Activated gamma-delta T cell treated with anti-CD3 and anti-CD28 coated beads, Interleukin-2, amount 50 U/mL, for 16 hours (primary cell): Measurements from ENCODE around the gene OVAAL.

Source experiments
- DNase-seq: peaks from one replicate; pipeline ENCODE4 v3.0.0-alpha.2; 2020; ENCODE audit warnings: low read depth

The OVAAL gene

DNA sequence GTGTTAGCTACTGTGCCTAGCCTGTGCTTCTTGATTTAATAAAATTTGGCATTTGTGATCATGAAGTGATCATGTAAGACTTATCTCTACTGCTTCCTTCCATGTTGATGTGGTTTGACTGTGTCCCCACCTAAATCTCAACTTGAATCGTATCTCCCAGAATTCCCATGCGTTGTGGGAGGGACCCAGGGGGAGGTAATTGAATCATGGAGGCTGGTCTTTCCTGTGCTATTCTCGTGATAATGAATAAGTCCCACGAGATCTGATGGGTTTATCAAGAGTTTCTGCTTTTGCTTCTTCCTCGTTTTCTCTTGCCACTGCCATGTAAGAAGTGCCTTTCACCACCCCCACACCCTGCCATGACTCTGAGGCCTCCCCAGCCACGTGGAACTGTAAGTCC, at the start of gene OVAAL:
OVAAL (plus strand) TSS at position 301 of the 400 bp plus-strand sequence.
- DNase-seq: no peak

DNA sequence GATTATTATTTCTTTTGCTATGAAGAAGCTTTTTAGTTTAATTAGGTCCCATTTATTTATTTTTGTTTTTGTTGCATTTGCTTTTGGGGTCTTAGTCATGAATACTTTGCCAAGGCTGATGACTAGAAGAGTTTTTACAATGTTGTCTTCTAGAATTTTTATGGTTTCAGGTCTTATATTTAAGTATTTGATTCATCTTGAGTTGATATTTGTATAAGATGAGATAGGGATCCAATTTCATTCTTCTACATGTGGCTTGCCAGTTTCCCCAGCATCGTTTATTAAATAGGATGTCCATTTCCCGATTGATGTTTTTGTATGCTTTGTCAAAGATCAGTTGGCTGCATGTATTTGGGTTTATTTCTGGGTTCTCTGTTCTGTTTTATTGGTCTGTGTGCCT, 47.9 kb upstream of the OVAAL start:
- no peak for DNase-seq

DNA sequence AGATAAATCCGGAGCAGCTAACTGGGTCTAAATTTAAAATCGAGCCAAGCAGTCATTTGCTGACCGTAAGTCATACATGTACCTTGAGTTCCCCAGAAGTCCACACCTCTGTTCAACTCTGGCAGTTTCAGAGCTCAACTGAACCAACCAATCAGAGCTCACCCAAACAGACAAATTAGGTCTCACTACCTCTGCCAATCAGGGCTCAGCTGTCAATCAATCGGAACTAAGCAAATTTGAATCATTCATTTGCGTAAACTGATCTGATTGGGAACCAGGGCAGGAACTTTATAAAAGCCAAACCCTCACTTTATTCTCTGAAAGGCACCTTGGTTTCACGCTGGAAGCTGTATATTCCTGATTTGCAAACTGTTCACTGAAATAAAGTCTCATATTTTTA, 45.2 kb upstream of the OVAAL start:
- no peak for DNase-seq

DNA sequence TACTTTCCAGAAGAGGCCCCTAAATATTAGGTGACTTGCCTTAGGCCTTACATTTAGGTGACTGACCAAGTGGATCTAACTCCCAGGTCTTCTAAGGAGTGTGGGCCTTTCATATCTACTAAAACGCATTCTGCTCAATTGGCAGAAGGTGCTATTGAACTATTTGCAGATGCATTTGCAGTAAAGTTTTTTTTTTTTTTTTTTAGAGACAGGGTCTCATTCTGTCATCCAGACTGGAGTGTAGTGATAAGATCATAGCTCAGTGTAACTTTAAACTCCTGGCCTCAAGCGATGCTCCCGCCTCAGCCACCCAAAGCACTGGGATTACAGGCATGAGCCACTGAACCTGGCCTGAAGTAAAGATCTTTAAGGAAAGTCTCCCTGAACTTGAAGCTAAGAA, 43.4 kb upstream of the OVAAL start:
- DNase-seq: no peak

DNA sequence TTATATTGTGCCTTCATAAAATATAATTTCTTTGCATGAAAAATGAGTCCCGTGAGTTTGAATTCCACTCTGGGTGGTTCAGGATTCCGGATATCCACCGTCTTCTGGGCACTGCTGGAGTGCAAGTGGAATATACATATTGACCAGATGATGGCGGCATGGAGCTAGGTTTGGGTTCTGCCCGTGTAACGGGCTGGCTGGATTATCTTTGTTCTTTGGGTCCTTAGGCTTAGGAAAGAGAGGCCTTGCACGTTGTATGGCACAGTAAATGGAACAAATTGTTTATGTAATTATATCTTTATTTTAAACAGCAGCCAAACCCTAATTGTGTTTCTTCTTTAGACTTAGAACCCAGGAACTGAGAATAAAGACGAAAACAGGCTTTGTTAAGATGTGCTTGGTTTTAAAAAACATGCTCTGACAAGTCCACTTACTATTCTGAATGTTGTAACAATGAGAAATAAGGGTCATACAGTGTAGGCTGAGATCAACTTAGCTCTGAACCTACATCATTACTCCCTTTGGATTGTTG, 42.8 kb upstream of the OVAAL start:
- peak; percentile 24 for DNase-seq

DNA sequence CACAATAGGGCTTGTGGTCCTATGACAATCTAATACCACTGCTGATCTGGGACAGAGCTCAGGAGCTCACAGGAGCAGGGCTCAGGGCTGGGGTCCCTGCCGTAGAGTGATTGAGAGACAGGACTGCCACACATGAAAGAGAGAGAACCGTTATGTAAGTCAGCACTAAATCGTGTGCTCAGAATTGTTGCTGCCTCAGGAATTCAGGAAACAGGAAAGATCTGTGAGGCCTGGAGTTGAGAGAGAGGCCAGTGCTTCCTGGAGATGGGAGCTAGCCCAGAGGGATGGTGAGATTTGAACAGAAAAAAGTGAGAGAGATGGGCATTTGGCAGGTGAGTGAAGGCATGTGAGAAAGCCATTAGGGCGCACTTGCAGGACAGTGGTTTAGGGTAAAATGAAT, 38.9 kb upstream of the OVAAL start:
- no peak for DNase-seq

DNA sequence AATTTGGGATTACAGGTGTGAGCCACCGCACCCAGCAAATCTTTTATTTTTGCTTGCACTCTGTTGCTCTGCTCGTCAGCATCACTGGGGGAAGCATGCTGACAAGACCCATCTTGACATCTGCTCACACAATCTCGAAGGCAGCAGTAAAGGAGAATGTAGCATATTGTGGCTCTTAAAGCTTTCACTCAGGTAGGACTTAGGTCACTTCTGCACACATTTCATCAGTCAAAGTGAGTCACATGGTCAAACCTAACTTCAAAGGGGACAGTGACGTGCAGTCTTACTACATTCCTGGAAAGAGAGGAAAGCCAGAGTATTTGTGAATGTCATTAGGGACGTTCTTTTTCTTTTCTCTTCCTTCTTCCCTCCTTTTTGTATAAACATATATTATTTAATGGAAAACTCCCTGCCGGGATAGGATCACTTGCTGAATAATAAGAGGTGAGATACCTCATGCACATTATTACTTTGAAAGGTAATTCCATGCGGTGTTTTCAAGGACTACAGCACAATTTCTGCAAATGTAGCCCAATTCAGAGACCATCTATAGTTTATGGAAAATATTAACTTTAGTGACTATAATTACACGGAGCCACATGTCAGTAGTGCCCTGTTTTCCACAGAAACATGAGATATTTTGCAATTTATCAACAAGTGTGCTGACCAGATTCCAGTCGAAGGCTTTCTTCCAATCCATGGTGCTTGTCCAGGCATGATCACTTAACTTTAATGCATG, 37.1 kb upstream of the OVAAL start:
- no peak for DNase-seq

DNA sequence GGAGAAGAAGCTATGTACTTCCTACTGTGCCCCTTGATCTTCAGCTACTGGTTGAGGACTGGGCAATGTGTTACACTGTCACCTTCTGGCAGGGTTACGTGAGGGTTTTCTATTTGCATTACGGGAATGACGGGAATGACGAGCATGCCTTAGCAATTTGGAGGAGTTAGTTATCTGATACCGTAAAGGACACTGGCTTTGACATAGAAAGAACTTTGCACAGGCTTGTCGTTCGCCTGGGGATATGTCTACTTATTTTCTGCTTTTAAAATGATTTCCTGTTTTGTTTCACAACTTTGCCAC, 36.6 kb upstream of the OVAAL start:
- DNase-seq: no peak

DNA sequence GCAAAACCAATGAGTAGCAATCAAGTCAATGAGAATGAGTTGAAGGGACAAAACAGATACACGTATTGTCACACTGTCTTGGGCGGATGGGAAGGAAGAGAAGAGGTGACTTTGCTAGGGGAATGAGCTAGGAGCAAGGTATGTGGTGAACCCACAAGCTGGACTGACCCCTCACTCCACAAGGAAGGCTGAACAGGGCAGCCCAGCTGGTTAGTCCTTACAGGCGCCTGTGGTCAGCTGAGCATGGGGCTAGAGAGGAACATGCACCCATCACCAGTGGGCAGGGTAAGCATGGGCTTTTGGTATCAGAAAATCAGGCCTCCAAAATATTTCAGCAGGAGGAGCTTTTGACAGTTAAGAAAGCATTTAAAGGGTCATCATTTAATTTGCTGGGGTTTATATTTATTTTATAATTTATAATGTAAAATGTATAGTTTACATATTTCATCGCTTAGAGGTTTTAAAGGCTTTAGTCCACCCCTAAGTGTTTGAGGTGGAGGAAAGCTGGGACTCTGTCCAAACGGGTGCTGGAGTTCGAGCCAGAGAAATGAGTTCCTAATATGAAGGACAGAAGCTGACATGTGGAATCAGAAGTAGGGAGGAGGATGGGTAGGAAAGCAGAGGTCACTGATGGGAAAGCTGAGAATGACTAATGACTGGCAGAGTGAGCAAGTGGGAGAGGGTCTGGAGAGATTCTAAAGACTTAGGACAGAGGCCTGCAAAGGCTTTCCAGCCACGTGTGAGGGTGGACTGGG, 34.4 kb upstream of the OVAAL start:
- no peak for DNase-seq

DNA sequence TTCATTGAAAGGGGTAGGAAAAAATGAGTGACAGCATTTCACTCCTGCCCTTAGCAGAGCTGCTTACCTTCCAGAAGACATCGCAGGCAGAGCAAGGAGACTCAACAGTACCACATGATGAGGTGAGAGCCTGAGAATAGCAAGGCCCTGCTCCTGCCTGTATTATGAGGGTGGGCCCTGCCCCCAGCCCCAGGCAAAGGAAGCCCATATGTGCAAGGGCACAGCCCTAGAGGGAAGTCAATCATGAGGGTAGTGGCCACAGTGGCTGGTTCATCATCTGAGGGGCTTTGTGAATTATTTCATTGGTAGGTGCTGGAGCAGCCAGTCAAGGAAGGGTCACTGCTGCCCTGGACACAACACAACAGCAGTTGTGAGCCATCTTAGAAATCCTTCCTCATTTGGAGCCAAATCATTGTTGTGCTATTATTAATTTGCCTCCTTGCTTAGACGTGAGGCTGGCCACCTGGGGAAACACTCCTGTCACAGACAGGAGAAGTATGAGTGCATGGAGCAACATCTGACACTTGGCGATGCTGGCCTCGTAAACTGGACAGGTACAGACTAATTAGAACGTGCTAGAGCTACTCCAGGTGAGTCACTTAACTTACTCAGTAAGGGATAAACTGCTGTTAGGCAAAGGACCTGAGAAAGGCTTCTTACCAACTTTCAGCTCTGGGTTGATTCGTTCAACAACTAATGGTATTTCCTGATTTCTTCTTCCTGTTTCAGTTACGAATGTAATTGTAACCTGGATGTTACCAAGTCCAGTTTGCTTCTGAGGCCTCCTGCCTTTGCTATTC, 33.6 kb upstream of the OVAAL start:
- no peak for DNase-seq

DNA sequence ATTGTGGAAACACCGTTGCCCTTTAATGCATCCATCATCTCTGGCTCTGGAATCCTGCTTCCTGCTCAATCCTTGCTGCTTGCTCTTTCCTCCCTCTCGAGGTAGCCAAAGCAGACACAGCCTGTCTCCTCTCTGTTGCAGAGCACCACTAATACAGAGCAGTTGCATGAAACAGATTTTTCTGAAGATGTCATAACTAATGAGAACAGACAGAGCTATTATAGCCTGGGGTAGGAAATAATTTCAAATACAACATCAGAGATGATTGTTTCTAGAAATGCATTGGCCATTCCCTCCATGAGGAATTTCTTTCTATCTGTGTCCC, 33.1 kb upstream of the OVAAL start:
- no peak for DNase-seq

DNA sequence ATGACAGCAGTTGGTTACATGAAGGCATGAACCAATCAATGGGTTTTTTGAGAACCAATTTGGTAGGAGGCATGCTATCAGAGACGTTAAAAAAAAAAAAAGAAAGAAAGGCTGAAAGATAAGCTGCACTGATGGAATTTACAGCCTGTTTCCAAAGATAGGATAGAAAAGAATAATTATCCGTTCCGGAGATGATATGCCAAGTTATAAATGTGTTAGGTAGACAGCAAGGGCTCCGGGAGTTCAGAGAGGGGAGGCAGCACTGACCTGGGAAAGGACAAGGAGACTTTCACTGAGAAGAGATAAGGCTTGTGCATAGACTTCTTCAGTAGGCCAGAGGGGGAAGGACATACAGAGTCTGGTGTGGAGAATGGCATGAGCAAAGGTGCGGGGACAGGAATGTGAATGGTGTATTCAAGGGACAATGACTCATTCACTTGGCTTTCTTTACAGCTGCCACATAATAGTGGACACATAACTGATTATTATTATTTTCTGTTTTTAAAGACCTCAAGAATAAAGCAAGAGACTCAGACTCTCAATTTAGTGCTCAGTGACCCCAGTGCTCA, 31.6 kb upstream of the OVAAL start:
- DNase-seq: no peak

DNA sequence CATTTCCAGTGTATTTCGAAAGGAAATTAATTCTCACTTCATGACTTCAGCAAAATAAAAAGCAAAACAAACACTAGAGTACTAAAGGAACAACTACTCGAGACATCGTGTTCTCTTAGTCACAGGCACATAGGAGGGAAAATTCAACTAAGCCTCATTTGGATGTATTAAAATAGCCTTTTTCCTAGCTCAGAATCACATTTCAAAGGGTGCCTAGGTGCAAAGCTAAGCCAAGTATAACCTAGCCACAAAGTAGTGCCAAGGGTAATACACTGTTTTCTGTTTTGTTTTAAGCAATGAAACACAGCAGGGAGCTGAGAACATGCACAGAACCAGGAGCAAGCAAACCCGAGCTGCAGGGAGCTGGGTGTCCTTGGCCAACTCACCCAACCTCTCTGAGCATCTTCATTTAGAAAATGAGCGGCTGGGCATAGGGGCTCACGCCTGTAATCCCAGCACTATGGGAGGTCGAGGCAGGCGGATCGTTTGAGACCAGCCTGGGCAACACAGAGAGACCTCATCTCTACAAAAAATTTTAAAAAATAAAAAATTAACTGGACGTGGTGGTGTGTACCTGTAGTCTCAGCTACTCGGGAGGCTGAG, 29.8 kb upstream of the OVAAL start:
- no peak for DNase-seq

DNA sequence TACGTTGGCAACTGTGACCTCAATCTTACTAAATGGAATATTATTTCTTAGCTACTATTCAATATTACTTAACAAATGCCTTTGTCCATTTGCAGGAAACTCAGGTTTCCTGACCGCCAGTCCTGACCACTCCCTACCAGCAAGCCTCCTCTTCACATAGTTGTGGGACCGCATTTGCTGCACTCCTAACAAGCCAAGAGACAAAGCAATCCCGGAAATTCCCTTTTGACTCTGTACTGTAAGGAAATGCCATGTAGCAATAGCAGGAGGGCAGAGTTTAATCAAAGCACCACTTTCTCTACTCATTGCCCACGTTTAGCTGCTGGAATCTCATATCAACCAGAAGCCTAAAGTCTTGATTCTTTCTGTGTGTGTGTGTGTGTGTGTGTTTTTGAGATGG, 28.3 kb upstream of the OVAAL start:
- no peak for DNase-seq

DNA sequence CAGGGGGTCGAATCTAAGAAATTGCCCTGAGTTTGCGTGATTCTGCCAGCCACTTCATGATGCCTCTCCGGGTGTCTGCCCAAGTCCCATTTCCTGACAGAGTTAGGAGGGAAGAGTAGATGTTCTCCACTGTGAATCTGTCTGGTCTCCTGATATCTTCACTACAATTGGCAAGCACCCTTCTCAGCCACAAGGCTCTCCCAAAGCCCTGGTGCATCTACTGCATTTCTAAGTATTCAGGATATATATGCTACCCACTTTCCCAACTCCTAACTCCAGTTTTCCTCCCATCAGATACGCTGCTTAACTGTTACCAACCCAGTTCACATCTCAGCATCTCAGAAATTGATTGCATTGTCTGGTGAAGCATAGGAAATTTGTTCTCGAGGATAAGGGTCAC, 25.9 kb upstream of the OVAAL start:
- DNase-seq: no peak

DNA sequence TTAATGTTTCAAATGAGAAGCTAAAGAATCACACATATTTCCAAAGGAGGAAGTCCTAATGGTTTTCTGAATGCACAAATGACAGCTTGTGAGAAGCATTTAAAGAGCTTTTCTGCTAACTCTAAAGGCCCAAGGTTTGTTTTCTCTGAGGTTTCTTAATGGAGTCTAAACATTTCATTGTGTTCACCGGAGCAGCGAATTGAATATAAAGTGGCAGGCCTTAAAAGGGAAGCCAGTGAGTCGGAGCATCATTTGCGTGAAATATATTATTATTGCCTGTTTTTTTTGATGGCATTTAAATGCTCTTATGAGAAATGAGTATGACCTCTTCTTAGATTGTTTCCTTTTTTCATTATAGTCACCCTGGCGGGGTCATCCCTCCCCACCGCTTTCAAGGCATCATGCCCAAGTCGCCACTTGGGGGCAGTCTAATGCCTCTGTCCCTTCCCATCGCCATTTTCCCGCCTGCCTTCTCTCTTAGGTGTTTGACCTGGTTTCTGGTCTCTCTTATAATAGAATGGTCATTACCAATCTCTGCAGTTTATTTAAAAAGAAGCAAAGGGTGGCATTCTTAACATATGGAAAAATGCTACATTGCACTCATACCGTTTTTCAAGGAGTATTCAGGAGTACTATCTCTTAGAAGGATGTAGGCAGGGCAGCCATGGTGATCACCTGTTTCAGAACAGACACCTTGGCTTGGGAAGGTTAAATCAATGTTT, 25.3 kb upstream of the OVAAL start:
- peak; percentile 43 for DNase-seq

DNA sequence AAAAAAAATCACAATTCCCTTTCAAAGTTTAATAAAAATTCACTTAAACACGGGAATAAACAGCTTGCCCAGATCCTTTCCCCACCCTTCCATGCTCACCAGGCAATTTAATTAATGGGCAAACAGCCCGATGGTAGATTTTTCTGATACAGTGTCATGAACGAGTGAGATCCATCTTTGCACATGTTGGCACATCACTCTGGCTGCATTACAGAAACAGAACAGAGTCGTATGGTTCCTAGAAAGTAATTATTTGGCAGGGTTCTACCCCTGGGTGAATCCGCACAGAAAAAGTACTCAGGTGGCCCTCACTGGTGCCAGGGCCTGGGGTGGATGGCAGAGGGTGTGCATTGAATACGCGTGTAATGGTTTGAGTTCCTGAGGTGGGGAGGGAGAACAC, 24.6 kb upstream of the OVAAL start:
- no peak for DNase-seq

DNA sequence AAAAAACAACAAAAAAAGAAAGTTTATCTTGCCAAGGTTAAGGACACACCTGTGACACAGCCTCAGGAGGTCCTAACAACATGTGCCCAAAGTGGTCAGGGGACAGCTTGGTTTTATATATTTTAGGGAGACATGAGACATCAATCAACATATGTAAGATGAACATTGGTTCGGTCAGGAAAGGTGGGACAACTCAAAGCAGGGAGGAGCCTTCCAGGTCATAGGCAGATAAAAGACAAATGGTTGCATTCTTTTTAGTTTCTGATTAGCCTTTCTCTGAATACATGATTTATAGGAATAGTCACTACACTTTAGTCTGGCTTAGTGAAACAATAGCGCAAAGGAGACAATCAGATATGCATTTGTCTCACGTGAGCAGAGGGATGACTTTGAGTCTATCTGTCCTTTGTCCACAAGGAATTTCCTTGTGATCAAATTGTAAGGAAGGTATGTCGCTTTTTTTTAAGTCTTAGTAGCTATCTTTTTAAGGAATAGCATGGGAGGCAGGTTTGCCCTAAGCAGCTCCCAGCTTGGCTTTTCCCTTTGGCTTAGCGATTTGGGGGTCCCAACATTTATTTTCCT, 23.3 kb upstream of the OVAAL start:
- no peak for DNase-seq

DNA sequence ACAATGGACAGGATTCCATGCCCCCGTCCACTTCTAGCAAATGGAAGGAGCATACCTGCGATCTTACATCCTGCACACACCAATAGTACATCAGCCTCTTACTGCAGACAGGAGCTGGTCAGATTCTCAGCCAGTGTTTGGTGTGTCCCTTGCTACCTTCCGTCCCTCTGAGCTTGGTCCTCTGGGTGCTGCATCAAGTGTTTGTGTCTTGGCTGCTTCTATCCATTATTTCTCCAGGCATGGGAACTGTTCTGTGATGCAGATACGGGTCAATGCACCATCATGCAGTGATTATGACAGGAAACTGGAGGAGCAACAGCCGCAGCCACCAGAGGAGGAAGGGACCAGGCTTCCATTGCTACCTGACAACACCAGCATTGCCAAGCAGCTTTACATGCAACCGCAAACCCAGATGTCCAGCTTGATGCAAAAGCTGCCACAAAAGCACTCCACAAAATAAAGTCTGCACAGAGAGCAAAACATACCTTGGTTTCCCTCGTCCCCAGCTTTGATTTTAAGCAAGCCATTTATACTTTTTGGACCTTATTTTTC, 21.9 kb upstream of the OVAAL start:
- no peak for DNase-seq

DNA sequence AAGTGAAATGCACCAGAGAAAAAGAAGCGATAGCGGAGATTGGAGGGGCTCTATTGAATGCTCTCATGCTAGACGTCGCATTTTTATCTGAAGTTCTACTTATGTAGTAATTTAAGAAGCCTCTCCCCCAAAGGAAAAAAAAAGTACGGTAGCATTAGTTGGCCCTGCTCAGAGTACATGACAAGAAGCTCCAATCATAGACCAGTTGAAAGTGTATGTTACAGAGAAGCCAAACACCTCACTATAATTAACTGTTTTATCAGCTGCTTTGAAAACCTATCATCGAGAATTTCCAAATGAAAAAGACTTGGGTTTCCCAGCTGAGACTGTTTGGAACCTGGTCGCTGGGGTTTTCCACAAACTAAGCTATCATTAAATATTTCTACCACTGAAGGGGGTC, 19.6 kb upstream of the OVAAL start:
- DNase-seq: no peak
